Mesendoderm (in vitro differentiated cells): ENCODE data around the gene CADM1.
A peak's percentile ranks its signal among the peaks of the same experiment; 100 is the strongest.

Source experiments
- DNase-seq: peaks from one replicate; pipeline ENCODE4 v3.0.0; 2013
- H2AK5ac ChIP-seq: 2 replicates; pipeline ENCODE4 v1.6.1; 2013; ENCODE audit warnings: low read length, inconsistent platforms
- H2BK120ac ChIP-seq: 2 replicates; pipeline ENCODE4 v1.6.1; 2013; ENCODE audit warnings: low read depth, mild to moderate bottlenecking, low read length, moderate library complexity, mixed read lengths
- H2BK15ac ChIP-seq: replicated peaks from 2 replicates; pipeline ENCODE4 v1.6.1; 2013; ENCODE audit warnings: low read depth, mild to moderate bottlenecking, moderate library complexity
- H2BK5ac ChIP-seq: 2 replicates; pipeline ENCODE4 v1.6.1; 2013; ENCODE audit warnings: low read length, inconsistent platforms
- H3K18ac ChIP-seq: 2 replicates; pipeline ENCODE4 v1.6.1; 2013; ENCODE audit warnings: mild to moderate bottlenecking, low read length, mixed read lengths
- H3K23ac ChIP-seq: one replicate; pipeline ENCODE4 v1.6.1; 2013; ENCODE audit warnings: low read length
- H3K27ac ChIP-seq: 2 replicates; pipeline ENCODE4 v1.5.1; 2013; ENCODE audit warnings: low read depth, mild to moderate bottlenecking, inconsistent platforms, low read length, moderate library complexity
- H3K27me3 ChIP-seq: 2 replicates; pipeline ENCODE4 v1.6.1; 2013; ENCODE audit warnings: low read length, control low read depth, mild to moderate bottlenecking, inconsistent platforms; ENCODE audit not compliant: insufficient read depth, poor library complexity
- H3K36me3 ChIP-seq: 2 replicates; pipeline ENCODE4 v1.6.1; 2013; ENCODE audit warnings: low read length, inconsistent platforms; ENCODE audit not compliant: control insufficient read depth, insufficient read depth
- H3K4ac ChIP-seq: one replicate; pipeline ENCODE4 v1.6.1; 2013; ENCODE audit warnings: low read depth, mild to moderate bottlenecking, low read length, moderate library complexity
- H3K4me1 ChIP-seq: 2 replicates; pipeline ENCODE4 v1.6.1; 2013; ENCODE audit warnings: low read depth, low read length, inconsistent platforms; ENCODE audit not compliant: control insufficient read depth
- H3K4me2 ChIP-seq: 2 replicates; pipeline ENCODE4 v1.6.1; 2013; ENCODE audit warnings: low read length
- H3K4me3 ChIP-seq: 2 replicates; pipeline ENCODE4 v1.5.1; 2013; ENCODE audit warnings: mild to moderate bottlenecking, low read length
- H3K56ac ChIP-seq: one replicate; pipeline ENCODE4 v1.6.1; 2013; ENCODE audit warnings: low read length
- H3K79me1 ChIP-seq: 2 replicates; pipeline ENCODE4 v1.6.1; 2013; ENCODE audit warnings: low read length, inconsistent platforms
- H3K79me2 ChIP-seq: 2 replicates; pipeline ENCODE4 v1.6.1; 2013; ENCODE audit warnings: mild to moderate bottlenecking, low read length; ENCODE audit not compliant: control insufficient read depth, insufficient read depth
- H3K9ac ChIP-seq: 2 replicates; pipeline ENCODE4 v1.6.1; 2013; ENCODE audit warnings: low read length, inconsistent platforms
- H4K5ac ChIP-seq: one replicate; pipeline ENCODE4 v1.6.1; 2013; ENCODE audit warnings: low read length
- H4K8ac ChIP-seq: one replicate; pipeline ENCODE4 v1.6.1; 2013; ENCODE audit warnings: low read depth, mild to moderate bottlenecking, control low read depth, low read length, moderate library complexity
- WGBS: extraction: QIAGEN DNeasy Blood & Tissue Kit; methylation state at CpG from one replicate; pipeline ENCODE4 v1.1.7; 2013; ENCODE audit warnings: low lambda C conversion rate, missing lambda C conversion rate; ENCODE audit not compliant: insufficient coverage; ENCODE audit errors: extremely low coverage; 5-methylcytosine and 5-hydroxymethylcytosine counted together

CADM1 gene

GRCh38 chr11:115349335-115350017 lies 154.7 kb downstream of the CADM1 start:
- Histone ChIP-seq H3K4me3 (no peak overlapping the region), H2AK5ac (no peak overlapping the region), H4K8ac (no peak overlapping the region), H3K18ac (no peak overlapping the region), H3K23ac (no peak overlapping the region), H3K4me2 (no peak overlapping the region), H3K4ac (no peak overlapping the region), H3K27me3 (no peaks in the 10 kb centered on the region), H3K27ac (no peak overlapping the region), H2BK5ac (no peak overlapping the region), H3K9ac (no peak overlapping the region), H4K5ac (no peak overlapping the region), H3K36me3 (no peaks in the 10 kb centered on the region), H2BK120ac (no peak overlapping the region), H3K79me1 (no peaks in the 10 kb centered on the region), H3K56ac (no peak overlapping the region), H3K4me1 (peaks cover 2% of the 10 kb centered on the region), H2BK15ac (no peak overlapping the region), H3K79me2 (no peaks in the 10 kb centered on the region)
- no peak for DNase-seq
- no CpG with 5 or more reads among the region's 7 CpGs for WGBS

- Histone ChIP-seq H3K4me2 (no peak overlapping the region), H3K18ac (no peak overlapping the region), H4K5ac (no peak overlapping the region), H4K8ac (no peak overlapping the region), H3K4me1 (no peaks in the 10 kb centered on the region), H3K4me3 (no peak overlapping the region), H3K79me1 (no peaks in the 10 kb centered on the region), H2BK5ac (no peak overlapping the region), H2BK120ac (no peak overlapping the region), H3K79me2 (no peaks in the 10 kb centered on the region), H2AK5ac (no peak overlapping the region), H3K23ac (no peak overlapping the region), H3K27ac (no peak overlapping the region), H3K36me3 (no peaks in the 10 kb centered on the region), H3K56ac (no peak overlapping the region), H3K4ac (no peak overlapping the region), H2BK15ac (peak overlapping the region; percentile 36), H3K9ac (no peak overlapping the region), H3K27me3 (no peaks in the 10 kb centered on the region)
- WGBS, result no CpG with 5 or more reads among the region's 6 CpGs
- DNase-seq, result no peak
These were observed 155.8 kb downstream of the CADM1 start for GRCh38 chr11:115348416-115348815.

GRCh38 chr11:115347106-115347505 lies 157.1 kb downstream of the CADM1 start:
- no peak overlapping the region for H2BK15ac ChIP-seq
- H3K9ac ChIP-seq, result no peak overlapping the region
- no peaks in the 10 kb centered on the region for H3K79me2 ChIP-seq
- H3K56ac ChIP-seq, result no peak overlapping the region
- H3K27me3 ChIP-seq, result no peaks in the 10 kb centered on the region
- H3K18ac ChIP-seq, result no peak overlapping the region
- no CpG with 5 or more reads among the region's 4 CpGs for WGBS
- no peak for DNase-seq
- H3K4me1 ChIP-seq, result no peaks in the 10 kb centered on the region
- H3K27ac ChIP-seq, result no peak overlapping the region
- no peak overlapping the region for H4K8ac ChIP-seq
- no peak overlapping the region for H3K23ac ChIP-seq
- no peak overlapping the region for H3K4ac ChIP-seq
- no peak overlapping the region for H4K5ac ChIP-seq
- H3K79me1 ChIP-seq, result no peaks in the 10 kb centered on the region
- no peaks in the 10 kb centered on the region for H3K36me3 ChIP-seq
- no peak overlapping the region for H2BK5ac ChIP-seq
- no peak overlapping the region for H3K4me2 ChIP-seq
- H3K4me3 ChIP-seq, result no peak overlapping the region
- H2BK120ac ChIP-seq, result no peak overlapping the region
- H2AK5ac ChIP-seq, result no peak overlapping the region

- Histone ChIP-seq H3K9ac (no peak overlapping the region), H3K4ac (no peak overlapping the region), H3K56ac (no peak overlapping the region), H2BK5ac (no peak overlapping the region), H3K27ac (no peak overlapping the region), H3K18ac (no peak overlapping the region), H3K4me3 (no peak overlapping the region), H3K4me2 (no peak overlapping the region), H3K23ac (no peak overlapping the region), H3K4me1 (no peaks in the 10 kb centered on the region), H3K27me3 (no peaks in the 10 kb centered on the region), H3K79me1 (no peaks in the 10 kb centered on the region), H2AK5ac (no peak overlapping the region), H3K79me2 (no peaks in the 10 kb centered on the region), H4K5ac (no peak overlapping the region), H2BK120ac (no peak overlapping the region), H4K8ac (no peak overlapping the region), H3K36me3 (no peaks in the 10 kb centered on the region), H2BK15ac (no peak overlapping the region)
- no CpG with 5 or more reads among the region's 2 CpGs for WGBS
- DNase-seq, result no peak
These were observed 158.4 kb downstream of the CADM1 start for GRCh38 chr11:115345840-115346239.

GRCh38 chr11:115345361-115345760 lies 158.9 kb downstream of the CADM1 start:
- Histone ChIP-seq H3K4me2 (no peak overlapping the region), H4K8ac (no peak overlapping the region), H3K4me3 (no peak overlapping the region), H3K79me2 (no peaks in the 10 kb centered on the region), H2BK5ac (no peak overlapping the region), H4K5ac (no peak overlapping the region), H3K4ac (no peak overlapping the region), H3K4me1 (no peaks in the 10 kb centered on the region), H3K56ac (no peak overlapping the region), H3K79me1 (no peaks in the 10 kb centered on the region), H3K27me3 (no peaks in the 10 kb centered on the region), H2BK120ac (no peak overlapping the region), H2BK15ac (no peak overlapping the region), H2AK5ac (no peak overlapping the region), H3K9ac (no peak overlapping the region), H3K27ac (no peak overlapping the region), H3K23ac (no peak overlapping the region), H3K36me3 (no peaks in the 10 kb centered on the region), H3K18ac (no peak overlapping the region)
- no peak for DNase-seq

GRCh38 chr11:115344846-115345245 lies 159.4 kb downstream of the CADM1 start:
- no peaks in the 10 kb centered on the region for H3K79me2 ChIP-seq
- no peak overlapping the region for H3K9ac ChIP-seq
- no peak overlapping the region for H2BK15ac ChIP-seq
- H3K79me1 ChIP-seq, result no peaks in the 10 kb centered on the region
- H3K4me1 ChIP-seq, result no peaks in the 10 kb centered on the region
- no peak overlapping the region for H3K23ac ChIP-seq
- no peak overlapping the region for H2AK5ac ChIP-seq
- H3K36me3 ChIP-seq, result no peaks in the 10 kb centered on the region
- no peak overlapping the region for H3K4me3 ChIP-seq
- H3K18ac ChIP-seq, result no peak overlapping the region
- H4K5ac ChIP-seq, result no peak overlapping the region
- no peak overlapping the region for H2BK5ac ChIP-seq
- H3K27me3 ChIP-seq, result no peaks in the 10 kb centered on the region
- H3K27ac ChIP-seq, result no peak overlapping the region
- DNase-seq, result no peak
- H3K56ac ChIP-seq, result no peak overlapping the region
- no peak overlapping the region for H4K8ac ChIP-seq
- H3K4ac ChIP-seq, result no peak overlapping the region
- H3K4me2 ChIP-seq, result no peak overlapping the region
- WGBS, result no CpG with 5 or more reads among the region's 4 CpGs
- no peak overlapping the region for H2BK120ac ChIP-seq
